Small intestine (tissue), 7 donors: ENCODE data around the gene KIAA0513. TPM values are rescaled to one million over a fixed set of nuclear protein-coding genes. Genes with fewer than 3 reads are reported as not detected.

ENCODE experiments used
- DNase-seq, 2 donors: peaks; one replicate each; pipeline versions ENCODE4 v3.0.0 to v3.0.0-alpha.2; 2013
- FAIRE-seq: peaks from 2 replicates; lab custom pipeline; 2012; peaks lifted over from hg19 to GRCh38; lab: Jason Lieb, UNC
- H3K27ac ChIP-seq, 3 donors: one replicate each; pipeline ENCODE4 v1.5.1; 2013; ENCODE audit warnings: low read length in 2 of 3, mild to moderate bottlenecking in 2 of 3, control low read depth in 1 of 3, inconsistent platforms in 1 of 3, low read depth in 1 of 3, moderate library complexity in 1 of 3
- H3K27me3 ChIP-seq, 3 donors: one replicate each; pipeline ENCODE4 v1.6.1; 2013; ENCODE audit warnings: low read length in 3 of 3, inconsistent platforms in 1 of 3; ENCODE audit not compliant: control insufficient read depth in 3 of 3, insufficient read depth in 3 of 3
- H3K36me3 ChIP-seq, 3 donors: one replicate each; pipeline ENCODE4 v1.6.1; 2013; ENCODE audit warnings: low read length in 3 of 3, inconsistent platforms in 1 of 3, low read depth in 1 of 3, mild to moderate bottlenecking in 1 of 3, moderate library complexity in 1 of 3; ENCODE audit not compliant: control insufficient read depth in 3 of 3, insufficient read depth in 2 of 3
- H3K4me1 ChIP-seq, 3 donors: one replicate each; pipeline ENCODE4 v1.6.1; 2013; ENCODE audit warnings: low read length in 2 of 3, inconsistent platforms in 1 of 3, low read depth in 1 of 3, mild to moderate bottlenecking in 1 of 3, moderate library complexity in 1 of 3; ENCODE audit not compliant: control insufficient read depth in 3 of 3, insufficient read depth in 2 of 3
- H3K4me3 ChIP-seq, 3 donors: one replicate each; pipeline ENCODE4 v1.5.1; 2013; ENCODE audit warnings: low read length in 3 of 3, control low read depth in 1 of 3, inconsistent platforms in 1 of 3, low read depth in 1 of 3, mild to moderate bottlenecking in 1 of 3, moderate library complexity in 1 of 3
- H3K9me3 ChIP-seq, 2 donors: one replicate each; pipeline ENCODE4 v1.6.1; 2013; ENCODE audit warnings: low read depth in 1 of 2, low read length in 1 of 2; ENCODE audit not compliant: control insufficient read depth in 2 of 2, insufficient read depth in 1 of 2
- WGBS, 3 donors: extraction: QIAGEN DNeasy Blood & Tissue Kit; methylation state at CpG; one replicate each; pipeline ENCODE4 v1.1.7; 2013; 5-methylcytosine and 5-hydroxymethylcytosine counted together
- polyA plus RNA-seq, 4 donors: library from polyadenylated mRNA; stranded (reverse) in 3 of 4; unstranded in 1 of 4; fragments of 200-250 nt in 3 of 4; fragments of 120-200 nt in 1 of 4; gene quantifications; one replicate each; pipeline versions ENCODE4 v1.2.1 to v1.2.3, GENCODE V29; 2013
- donor health status: healthy with polysubstance abuse.
- donor health status: control.
- donor health status: control.
- donor health status: Bipolar disorder and iron deficiency.
- donor health status: healthy.

Gene KIAA0513
- polyA plus RNA-seq, 4 donors: 2.9 to 8.1 (median 5.1) TPM

DNA sequence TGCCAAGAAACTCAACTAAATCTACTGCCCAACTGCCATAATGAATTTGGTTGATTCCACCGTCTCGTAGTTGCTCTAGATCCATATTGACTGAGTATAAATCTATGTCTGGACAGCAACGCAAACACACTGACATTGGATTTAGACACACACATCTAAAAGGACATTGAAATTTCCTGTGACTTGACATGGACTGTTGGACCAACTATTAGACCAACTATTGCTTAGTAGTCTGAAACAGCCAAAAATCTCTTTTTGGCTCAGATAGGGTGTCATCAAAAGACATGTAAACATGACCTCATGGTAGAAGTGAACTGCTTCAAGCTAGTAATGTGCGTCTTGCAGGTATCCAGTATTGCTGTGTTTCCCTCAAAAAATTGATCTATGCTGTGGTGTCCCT, 31.3 kb downstream of the KIAA0513 start:
- FAIRE-seq (no peak), DNase-seq (no peak)
- no peak overlapping the region for H3K27ac ChIP-seq
- no peaks in the 10 kb centered on the region for H3K9me3 ChIP-seq
- peaks cover 0 to 12% (median 4%) of the 10 kb centered on the region in 3 donors for H3K4me1 ChIP-seq
- WGBS, 3 donors: 73 to 96% (median 78%) methylated on average over 4 of the region's 4 CpGs
- no peaks in the 10 kb centered on the region for H3K27me3 ChIP-seq
- H3K36me3 ChIP-seq: peaks cover 0 to 5% (median 0%) of the 10 kb centered on the region in 3 donors
- H3K4me3 ChIP-seq: no peak overlapping the region

DNA sequence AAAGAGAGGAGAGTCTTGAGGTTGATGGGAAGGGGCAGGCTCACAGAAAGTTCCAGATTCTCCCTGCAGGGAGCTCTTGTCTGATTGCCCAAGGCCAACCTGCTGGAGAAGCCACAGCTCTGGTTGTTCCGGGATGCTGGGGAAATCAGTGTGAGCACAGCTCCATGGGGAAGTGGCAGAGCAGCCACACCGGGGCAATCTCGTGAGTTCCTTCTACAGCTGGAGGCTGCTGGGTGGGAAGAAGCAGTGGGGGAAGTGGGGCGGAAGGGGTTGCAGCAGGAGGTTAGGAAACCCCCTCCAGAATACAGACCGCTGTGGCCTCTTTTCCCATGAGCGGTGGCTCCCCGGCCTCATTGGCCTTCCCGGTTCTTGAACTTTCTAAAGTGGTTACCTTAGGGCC, 34.0 kb downstream of the KIAA0513 start:
- no peak for FAIRE-seq
- H3K27ac ChIP-seq: peak overlapping the region in 1 of 3 donors; percentile 8

GRCh38 chr16:85062323-85062722, 34.7 kb downstream of the KIAA0513 start:
- Histone ChIP-seq H3K27me3 (no peaks in the 10 kb centered on the region), H3K4me1 (peaks cover 0 to 4% (median 0%) of the 10 kb centered on the region in 3 donors), H3K27ac (no peak overlapping the region), H3K4me3 (no peak overlapping the region), H3K9me3 (no peaks in the 10 kb centered on the region), H3K36me3 (peaks cover 0 to 17% (median 3%) of the 10 kb centered on the region in 3 donors)
- DNase-seq (no peak), FAIRE-seq (no peak)
- WGBS, 3 donors: 90 to 94% (median 93%) methylated on average over 9 of the region's 9 CpGs

More for the DNA sequence above, 34.0 kb downstream of the KIAA0513 start:
- Histone ChIP-seq H3K4me3 (no peak overlapping the region), H3K36me3 (peaks cover 0 to 11% (median 0%) of the 10 kb centered on the region in 3 donors), H3K27me3 (no peaks in the 10 kb centered on the region), H3K4me1 (peaks cover 0 to 3% (median 0%) of the 10 kb centered on the region in 3 donors), H3K9me3 (no peaks in the 10 kb centered on the region)
- 74 to 89% (median 85%) methylated on average over 8 of the region's 8 CpGs for WGBS, 3 donors
- DNase-seq: no peak

DNA sequence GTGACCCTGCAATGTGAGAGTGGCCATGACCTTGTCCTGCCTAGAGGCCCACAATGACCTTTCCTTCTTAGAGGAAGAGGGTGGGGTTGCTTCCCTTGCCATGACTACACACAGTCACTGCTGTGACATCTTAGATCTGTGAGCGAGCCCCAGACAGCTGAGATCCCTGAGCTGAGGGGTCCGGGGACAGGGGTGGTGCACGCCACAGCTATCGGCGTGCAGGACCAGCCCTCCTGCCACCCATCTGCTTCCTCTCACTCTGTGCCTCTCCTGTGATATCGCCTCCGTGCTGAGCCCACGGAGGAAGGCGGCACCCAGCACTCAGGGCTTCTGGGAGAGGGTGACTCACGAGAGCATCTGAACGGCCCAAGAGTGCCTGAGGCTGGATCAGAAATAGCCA, 35.2 kb downstream of the KIAA0513 start:
- peaks cover 0 to 20% (median 4%) of the 10 kb centered on the region in 3 donors for H3K36me3 ChIP-seq
- no peak overlapping the region for H3K27ac ChIP-seq
- H3K9me3 ChIP-seq: no peaks in the 10 kb centered on the region
- DNase-seq (no peak), FAIRE-seq (no peak)
- WGBS, 3 donors: 88 to 98% (median 95%) methylated on average over 9 to 11 of the region's 11 CpGs
- H3K27me3 ChIP-seq: no peaks in the 10 kb centered on the region
- H3K4me3 ChIP-seq: no peak overlapping the region
- H3K4me1 ChIP-seq: peaks cover 0 to 5% (median 0%) of the 10 kb centered on the region in 3 donors

DNA sequence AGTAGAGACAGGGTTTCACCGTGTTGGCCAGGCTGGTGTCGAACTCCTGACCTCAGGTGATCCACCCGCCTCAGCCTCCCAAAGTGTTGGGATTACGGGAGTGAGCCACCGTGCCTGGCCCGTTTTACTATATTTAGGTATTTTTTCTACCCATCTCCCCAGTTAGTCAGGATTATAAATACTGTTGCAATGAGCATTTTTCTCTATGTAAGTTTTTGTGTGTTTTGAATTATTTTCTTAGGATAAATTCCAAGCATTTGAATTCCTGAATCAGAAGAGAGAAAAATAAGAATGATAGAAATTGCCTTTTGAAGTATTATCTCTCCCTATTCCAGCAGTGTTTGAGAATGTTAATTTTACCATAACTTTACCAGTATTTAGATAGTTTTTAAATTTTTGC, 36.6 kb downstream of the KIAA0513 start:
- no peak for DNase-seq
- H3K9me3 ChIP-seq: no peaks in the 10 kb centered on the region
- no peak for FAIRE-seq
- WGBS, 3 donors: 95 to 96% (median 96%) methylated on average over 6 of the region's 6 CpGs
- H3K4me1 ChIP-seq: peaks cover 0 to 5% (median 0%) of the 10 kb centered on the region in 3 donors
- H3K36me3 ChIP-seq: peaks cover 0 to 27% (median 4%) of the 10 kb centered on the region in 3 donors
- H3K27me3 ChIP-seq: no peaks in the 10 kb centered on the region
- H3K4me3 ChIP-seq: no peak overlapping the region
- H3K27ac ChIP-seq: no peak overlapping the region

DNA sequence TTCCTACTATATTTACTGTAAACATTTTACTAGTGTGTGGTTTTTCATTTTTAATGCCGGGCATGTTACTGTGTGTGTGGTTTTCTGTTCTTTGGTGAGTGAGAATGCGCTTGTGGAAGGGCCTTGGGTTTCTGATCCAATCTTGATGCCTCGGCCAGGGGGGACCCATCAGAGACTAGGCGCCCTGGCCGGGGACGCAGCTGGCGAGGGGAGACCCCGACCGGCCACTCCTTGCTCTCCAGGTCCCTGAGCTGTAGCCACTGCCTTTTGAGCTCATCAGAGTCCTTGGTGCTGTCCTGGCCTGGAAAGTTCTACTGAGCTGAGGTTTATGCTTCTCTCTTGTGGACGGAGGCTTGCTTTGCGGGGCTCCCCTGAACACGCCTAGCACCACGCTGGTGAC, 37.5 kb downstream of the KIAA0513 start:
- FAIRE-seq: no peak
- Histone ChIP-seq H3K9me3 (no peaks in the 10 kb centered on the region), H3K4me3 (no peak overlapping the region), H3K27ac (no peak overlapping the region), H3K27me3 (no peaks in the 10 kb centered on the region), H3K4me1 (peaks cover 0 to 5% (median 0%) of the 10 kb centered on the region in 3 donors), H3K36me3 (peaks cover 0 to 34% (median 4%) of the 10 kb centered on the region in 3 donors)
- no peak for DNase-seq
- 90 to 96% (median 96%) methylated on average over 13 of the region's 13 CpGs for WGBS, 3 donors

DNA sequence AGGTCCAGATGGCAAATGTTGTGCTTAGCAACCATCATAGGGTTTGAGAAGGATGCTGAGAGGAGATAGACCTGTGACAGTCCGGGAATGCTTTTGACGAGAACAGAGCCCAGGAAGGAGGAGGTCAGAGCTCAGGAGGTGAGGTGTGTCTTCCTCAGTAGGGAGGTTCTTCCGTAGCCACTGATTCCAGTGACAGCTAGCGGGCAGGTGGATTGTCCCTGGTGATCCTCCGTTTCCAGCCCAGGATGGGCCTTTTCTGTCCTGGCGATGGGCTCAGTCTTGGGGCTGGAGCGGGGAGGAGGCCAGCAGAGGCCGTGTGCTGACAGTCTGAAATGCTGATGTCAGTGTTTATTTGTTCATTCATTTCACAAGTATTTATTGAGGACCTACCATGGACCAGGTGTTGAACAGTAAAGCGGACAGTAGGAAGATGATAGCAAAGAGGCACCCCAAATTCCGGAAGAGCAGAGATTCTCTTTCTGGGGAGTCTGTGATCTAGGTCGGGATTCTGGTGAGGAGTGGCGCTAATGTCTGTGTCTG, 38.8 kb downstream of the KIAA0513 start:
- Histone ChIP-seq H3K27ac (no peak overlapping the region), H3K36me3 (peaks cover 0 to 33% (median 4%) of the 10 kb centered on the region in 3 donors), H3K4me3 (no peak overlapping the region), H3K27me3 (no peaks in the 10 kb centered on the region), H3K4me1 (peaks cover 0 to 5% (median 0%) of the 10 kb centered on the region in 3 donors), H3K9me3 (no peaks in the 10 kb centered on the region)
- WGBS, 3 donors: 84 to 93% (median 90%) methylated on average over 12 of the region's 12 CpGs
- DNase-seq (no peak), FAIRE-seq (no peak)

GRCh38 chr16:85067024-85067423, 39.4 kb downstream of the KIAA0513 start:
- Histone ChIP-seq H3K4me3 (no peak overlapping the region), H3K36me3 (peaks cover 2 to 34% (median 4%) of the 10 kb centered on the region in 3 donors), H3K9me3 (no peaks in the 10 kb centered on the region), H3K4me1 (peaks cover 0 to 5% (median 0%) of the 10 kb centered on the region in 3 donors), H3K27ac (no peak overlapping the region), H3K27me3 (no peaks in the 10 kb centered on the region)
- no peak for DNase-seq
- no peak for FAIRE-seq
- 93 to 96% (median 95%) methylated on average over 18 of the region's 18 CpGs for WGBS, 3 donors
